ENCODE results near the gene C14orf180. TPM values are rescaled to one million over a fixed set of nuclear protein-coding genes. Genes with fewer than 3 reads are reported as not detected.

The C14orf180 gene
- total RNA-seq, 1 experiment from 2014 or later, result not detected

GRCh38 chr14:104591031-104591430, 11.5 kb downstream of the C14orf180 start:
- H3T11ph ChIP-seq (ENCODE audit: low read length), result no peak overlapping the region
- no peaks in the 10 kb centered on the region for H3K4me1 ChIP-seq (ENCODE audit: insufficient read depth, low read length)
- H2AFZ ChIP-seq (ENCODE audit: low read length), result no peak overlapping the region
- no peak overlapping the region for H2BK5ac ChIP-seq (ENCODE audit: insufficient read length, low read length)
- H3K27ac ChIP-seq (ENCODE audit: insufficient read length, low read depth, low read length), result no peak overlapping the region
- H3K4me3 Mint-ChIP-seq, result no peak overlapping the region
- no peak overlapping the region for H2BK120ac ChIP-seq (ENCODE audit: low read depth, low read length, poor library complexity, severe bottlenecking)
- H3K9me3 ChIP-seq (ENCODE audit: control insufficient read depth, low read depth, low read length), result no peaks in the 10 kb centered on the region
- no peaks in the 10 kb centered on the region for H4K20me1 ChIP-seq (ENCODE audit: control insufficient read depth, insufficient read depth, insufficient read length)
- H3K9me3 Mint-ChIP-seq, result no peaks in the 10 kb centered on the region; a peak in 1 of 5 replicates
- no peak overlapping the region for H3K23ac ChIP-seq (ENCODE audit: insufficient read length, low read depth, low read length)
- no peak overlapping the region for H3K27ac Mint-ChIP-seq
- no peaks in the 10 kb centered on the region for H3K79me2 ChIP-seq (ENCODE audit: insufficient read depth, low read length)
- no peaks in the 10 kb centered on the region for H3K79me1 ChIP-seq (ENCODE audit: insufficient read depth, low read depth, low read length, poor library complexity, severe bottlenecking)
- H3K14ac ChIP-seq (ENCODE audit: insufficient read depth, low read length), result no peak overlapping the region
- H3K18ac ChIP-seq (ENCODE audit: insufficient read length, low read depth, low read length), result no peak overlapping the region
- no peaks in the 10 kb centered on the region for H3K36me3 Mint-ChIP-seq (ENCODE audit: insufficient read depth in 1 of 3, low read depth in 3 of 3)
- H4K91ac ChIP-seq (ENCODE audit: insufficient read length, low read depth, low read length), result no peak overlapping the region
- H4K5ac ChIP-seq (ENCODE audit: insufficient read length, low read depth, low read length), result no peak overlapping the region
- no peaks in the 10 kb centered on the region for H3K23me2 ChIP-seq (ENCODE audit: insufficient read length, low read depth, low read length, poor library complexity, severe bottlenecking)
- peaks cover 0 to 5% of the 10 kb centered on the region in 2 experiments; a peak in 3 of 4 replicates for H3K4me1 Mint-ChIP-seq
- WGBS (ENCODE audit: extremely low coverage, insufficient read length, low lambda C conversion rate), result no CpG with 5 or more reads among the region's 7 CpGs
- H3K4me2 ChIP-seq (ENCODE audit: insufficient read depth, insufficient read length, low read length), result no peak overlapping the region
- H3K27me3 ChIP-seq (ENCODE audit: insufficient read depth, low read length), result no peaks in the 10 kb centered on the region
- H3K4ac ChIP-seq (ENCODE audit: low read depth, low read length), result no peak overlapping the region
- H3K27me3 Mint-ChIP-seq (ENCODE audit: low read depth), result peaks cover 2% of the 10 kb centered on the region; the same call in 1 of the 2 replicates
- no peak overlapping the region for H2BK20ac ChIP-seq (ENCODE audit: low read depth, low read length, poor library complexity, severe bottlenecking)
- H3K56ac ChIP-seq (ENCODE audit: insufficient read length, low read depth, low read length), result no peak overlapping the region
- H2BK15ac ChIP-seq (ENCODE audit: low read depth, low read length), result no peak overlapping the region
- no peak overlapping the region for H4K8ac ChIP-seq (replicated peaks; ENCODE audit: insufficient read length, low read depth, low read length)
- H2AK5ac ChIP-seq (ENCODE audit: insufficient read length, low read length), result no peak overlapping the region
- TF ChIP-seq CTCF (conservative IDR thresholded peaks at IDR 0.05), result no peak
- H3K9ac ChIP-seq (ENCODE audit: extremely low read depth, insufficient read length, low read length), result no peak overlapping the region
- DNase-seq, result no peak
- H2BK12ac ChIP-seq (ENCODE audit: insufficient read length, low read depth, low read length), result no peak overlapping the region

Data from H9 (cell line).